PC-9 (cell line): ENCODE data around the gene UBE2QL1. TPM values are rescaled to one million over a fixed set of nuclear protein-coding genes. Genes with fewer than 3 reads are reported as not detected.

Experiments
- BruUV-seq: library from RNA; stranded (reverse); fragments of 400-500 nt; replicated peaks from 2 replicates; lab custom pipeline; 2021; lab: Mats Ljungman, UMichigan
- CTCF ChIA-PET: fragments of 300-600 bp; sonication (Branson Sonifier 250); formaldehyde crosslinking; loops from one replicate; lab custom pipeline; 2022; ENCODE audit warnings: antibody characterized with exemption; lab: Charles Lee
- POLR2A ChIA-PET: fragments of 300-600 bp; sonication (Branson Sonifier 250); formaldehyde crosslinking; loops from one replicate; lab custom pipeline; 2022; ENCODE audit warnings: antibody characterized with exemption; ENCODE audit not compliant: unreplicated experiment; lab: Charles Lee
- DNase-seq, 2 experiments: peaks; one replicate each; pipeline versions ENCODE4 v3.0.0 to v3.0.0-alpha.2; 2015 to 2022; ENCODE audit warnings: mixed read lengths in 1 of 2
- H2AFZ ChIP-seq: fragments of 200-600 bp; sonication (generic); 2 replicates; pipeline ENCODE4 v1.8.1; 2017; ENCODE audit warnings: antibody characterized with exemption
- H3F3A ChIP-seq: fragments of 200-600 bp; sonication (generic); 2 replicates; pipeline ENCODE4 v1.8.1; 2017; ENCODE audit warnings: antibody characterized with exemption, mild to moderate bottlenecking, low read depth; ENCODE audit not compliant: insufficient read depth
- H3K27ac ChIP-seq: fragments of 200-600 bp; sonication (generic); 2 replicates; pipeline ENCODE4 v1.6.1; 2016; ENCODE audit warnings: mixed run types
- H3K27me3 ChIP-seq: fragments of 200-600 bp; sonication (generic); 2 replicates; pipeline ENCODE4 v1.6.1; 2016; ENCODE audit warnings: low read depth, mixed run types; ENCODE audit not compliant: insufficient read depth
- H3K36me3 ChIP-seq: fragments of 200-600 bp; sonication (generic); 2 replicates; pipeline ENCODE4 v1.6.1; 2016; ENCODE audit warnings: low read depth, mixed run types
- H3K4me1 ChIP-seq: fragments of 200-600 bp; sonication (generic); replicated peaks from 2 replicates; pipeline ENCODE4 v1.6.1; 2016; ENCODE audit warnings: mixed run types; ENCODE audit not compliant: insufficient read depth
- H3K4me2 ChIP-seq: fragments of 200-600 bp; sonication (generic); 2 replicates; pipeline ENCODE4 v1.6.1; 2017; ENCODE audit warnings: mixed run types
- H3K4me3 ChIP-seq: fragments of 200-600 bp; sonication (generic); 2 replicates; pipeline ENCODE4 v1.6.1; 2016; ENCODE audit warnings: mixed run types
- H3K79me2 ChIP-seq: fragments of 200-600 bp; sonication (generic); 2 replicates; pipeline ENCODE4 v1.6.1; 2017; ENCODE audit warnings: low read depth, mixed run types
- H3K9me2 ChIP-seq: fragments of 200-600 bp; sonication (generic); 2 replicates; pipeline ENCODE4 v1.8.1; 2017; ENCODE audit warnings: mild to moderate bottlenecking; ENCODE audit not compliant: insufficient read depth
- H3K9me3 ChIP-seq: fragments of 200-600 bp; sonication (generic); 2 replicates; pipeline ENCODE4 v1.8.1; 2016; ENCODE audit warnings: low read depth; ENCODE audit not compliant: insufficient read depth
- H4K20me1 ChIP-seq: fragments of 200-600 bp; sonication (generic); 2 replicates; pipeline ENCODE4 v1.8.1; 2017; ENCODE audit not compliant: insufficient read depth
- EZH2 ChIP-seq: fragments of 200-600 bp; sonication (generic); IDR thresholded peaks from 2 replicates; pipeline ENCODE4 v1.8.0; 2017; ENCODE audit warnings: antibody characterized with exemption, low read depth
- intact Hi-C: fragments of 100-400 bp; cut with micrococcal nuclease; formaldehyde crosslinking; loops from one replicate; pipeline ENCODE4 v1.10.0; 2022; ENCODE audit not compliant: unreplicated experiment
- total RNA-seq: library from RNA; stranded (reverse); gene quantifications from 2 replicates; pipeline ENCODE4 v1.2.3, GENCODE V29; 2021
- TF ChIP-seq, protein P1 (sequence below): fragments of 200-600 bp; sonication (generic); conservative IDR thresholded peaks from 2 replicates; pipeline ENCODE4 v1.6.1; 2017; ENCODE audit warnings: mixed run types, antibody characterized with exemption, mild to moderate bottlenecking, moderate library complexity

Gene UBE2QL1
- total RNA-seq, 1 experiment from 2014 or later, result not detected

DNA sequence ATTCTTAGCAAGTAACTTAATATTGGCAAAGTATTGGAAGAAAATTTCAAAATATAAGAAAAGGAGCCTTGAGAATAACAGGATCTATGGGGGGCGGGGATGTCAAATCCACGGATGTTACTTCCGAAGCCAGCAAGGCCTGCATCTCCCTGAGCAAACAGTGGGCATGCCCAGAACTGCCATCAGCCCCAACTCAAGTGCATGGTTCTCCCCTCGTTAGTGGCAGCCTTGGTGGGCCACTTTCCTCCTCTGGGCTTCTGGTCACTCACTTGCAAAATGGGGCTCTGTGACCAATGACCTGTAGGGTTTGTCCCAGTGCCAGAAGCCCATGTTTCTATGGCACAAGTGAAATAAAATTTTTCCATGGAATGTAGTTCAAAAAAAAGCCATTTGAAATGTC lies 43.1 kb upstream of the UBE2QL1 start:
- intact Hi-C loops, result no loop called here
- Histone ChIP-seq H3K27ac (no peak overlapping the region), H3K4me2 (no peak overlapping the region), H3K9me3 (no peaks in the 10 kb centered on the region), H3K27me3 (peaks cover 44% of the 10 kb centered on the region), H3K4me1 (peaks cover 23% of the 10 kb centered on the region), H3K79me2 (no peaks in the 10 kb centered on the region), H3K9me2 (no peaks in the 10 kb centered on the region), H3F3A (no peaks in the 10 kb centered on the region), H3K36me3 (no peaks in the 10 kb centered on the region), H3K4me3 (no peak overlapping the region), H2AFZ (no peak overlapping the region), H4K20me1 (no peaks in the 10 kb centered on the region)
- ChIA-PET CTCF (no interaction called here), POLR2A (no interaction called here)
- no peak for DNase-seq
- TF ChIP-seq, protein P1, sequence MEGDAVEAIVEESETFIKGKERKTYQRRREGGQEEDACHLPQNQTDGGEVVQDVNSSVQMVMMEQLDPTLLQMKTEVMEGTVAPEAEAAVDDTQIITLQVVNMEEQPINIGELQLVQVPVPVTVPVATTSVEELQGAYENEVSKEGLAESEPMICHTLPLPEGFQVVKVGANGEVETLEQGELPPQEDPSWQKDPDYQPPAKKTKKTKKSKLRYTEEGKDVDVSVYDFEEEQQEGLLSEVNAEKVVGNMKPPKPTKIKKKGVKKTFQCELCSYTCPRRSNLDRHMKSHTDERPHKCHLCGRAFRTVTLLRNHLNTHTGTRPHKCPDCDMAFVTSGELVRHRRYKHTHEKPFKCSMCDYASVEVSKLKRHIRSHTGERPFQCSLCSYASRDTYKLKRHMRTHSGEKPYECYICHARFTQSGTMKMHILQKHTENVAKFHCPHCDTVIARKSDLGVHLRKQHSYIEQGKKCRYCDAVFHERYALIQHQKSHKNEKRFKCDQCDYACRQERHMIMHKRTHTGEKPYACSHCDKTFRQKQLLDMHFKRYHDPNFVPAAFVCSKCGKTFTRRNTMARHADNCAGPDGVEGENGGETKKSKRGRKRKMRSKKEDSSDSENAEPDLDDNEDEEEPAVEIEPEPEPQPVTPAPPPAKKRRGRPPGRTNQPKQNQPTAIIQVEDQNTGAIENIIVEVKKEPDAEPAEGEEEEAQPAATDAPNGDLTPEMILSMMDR, result no peak
- TF ChIP-seq EZH2, result no peak
- no TSS peak for BruUV-seq

DNA sequence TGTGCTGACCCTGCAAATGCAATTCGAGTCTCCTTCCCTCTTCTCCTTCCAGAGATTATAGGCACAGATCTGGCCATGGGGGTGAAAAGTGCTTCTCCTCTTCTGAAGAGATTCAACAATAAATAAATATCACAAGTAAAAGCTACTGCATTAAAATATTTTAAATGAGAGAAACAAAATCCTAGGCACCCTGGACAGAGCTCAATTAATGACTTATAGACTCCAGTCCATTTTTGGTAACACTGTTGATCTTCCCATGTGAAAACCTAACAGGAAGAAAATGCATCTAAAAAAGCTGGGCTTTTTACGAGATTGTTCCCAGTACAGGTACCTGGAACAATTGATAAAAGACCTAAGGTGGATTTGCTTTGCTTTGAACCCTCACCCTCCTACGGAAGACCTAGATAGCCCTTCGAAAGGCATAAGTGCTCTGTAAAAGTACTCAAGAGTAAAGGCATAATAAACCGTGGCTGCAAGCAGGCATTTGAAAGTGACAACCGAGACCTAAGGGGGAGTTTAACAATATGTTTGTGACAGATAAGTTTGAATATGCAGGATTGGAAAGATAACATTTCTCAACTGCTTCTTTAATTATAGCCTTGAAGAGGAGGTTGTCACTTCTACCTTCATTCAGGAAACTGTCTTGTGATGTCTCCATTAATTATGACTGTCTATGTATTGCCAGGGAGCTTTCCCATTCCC lies 41.0 kb upstream of the UBE2QL1 start:
- H3K27me3 ChIP-seq, result peaks cover 34% of the 10 kb centered on the region
- H3K4me2 ChIP-seq, result peak overlapping the region; percentile 40
- H3K9me3 ChIP-seq, result no peaks in the 10 kb centered on the region
- intact Hi-C loops, result no loop called here
- no peak for TF ChIP-seq EZH2
- TF ChIP-seq, protein P1, result no peak
- H3F3A ChIP-seq, result no peaks in the 10 kb centered on the region
- H3K9me2 ChIP-seq, result no peaks in the 10 kb centered on the region
- no TSS peak for BruUV-seq
- no peak overlapping the region for H3K4me3 ChIP-seq
- H3K27ac ChIP-seq, result peak overlapping the region; percentile 27; the same call in 1 of the 2 replicates
- no peaks in the 10 kb centered on the region for H4K20me1 ChIP-seq
- no peaks in the 10 kb centered on the region for H3K36me3 ChIP-seq
- no peak for DNase-seq
- H3K4me1 ChIP-seq, result peaks cover 23% of the 10 kb centered on the region
- ChIA-PET CTCF (no interaction called here), POLR2A (no interaction called here)
- no peak overlapping the region for H2AFZ ChIP-seq
- H3K79me2 ChIP-seq, result no peaks in the 10 kb centered on the region

DNA sequence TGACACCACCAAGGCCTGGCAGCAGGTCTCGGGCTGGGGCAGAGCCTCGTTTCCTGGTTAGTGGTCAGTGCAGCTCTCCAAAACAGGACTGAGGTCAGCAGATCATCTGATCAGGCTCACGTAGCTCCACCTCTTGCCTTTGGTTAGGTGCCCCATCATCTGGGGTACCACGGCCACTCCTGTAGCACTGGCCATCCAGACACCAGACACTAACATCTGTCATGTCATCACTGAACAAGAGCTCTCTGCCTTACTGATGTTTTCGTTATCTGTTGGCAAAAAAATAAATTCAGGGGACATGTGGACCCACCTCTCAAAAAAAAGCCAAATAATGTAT lies 40.4 kb upstream of the UBE2QL1 start:
- Histone ChIP-seq H3K27me3 (peaks cover 35% of the 10 kb centered on the region), H3K36me3 (no peaks in the 10 kb centered on the region), H3K27ac (peak overlapping the region; percentile 27; the same call in 1 of the 2 replicates), H3K9me3 (no peaks in the 10 kb centered on the region), H4K20me1 (no peaks in the 10 kb centered on the region), H3K9me2 (no peaks in the 10 kb centered on the region), H2AFZ (peak overlapping the region; percentile 15; the same call in 1 of the 2 replicates), H3K4me2 (peak overlapping the region; percentile 40), H3K4me1 (peaks cover 23% of the 10 kb centered on the region), H3K4me3 (no peak overlapping the region), H3K79me2 (no peaks in the 10 kb centered on the region), H3F3A (no peaks in the 10 kb centered on the region)
- POLR2A ChIA-PET, result no interaction called here
- intact Hi-C loops, result no loop called here
- CTCF ChIA-PET, result no interaction called here
- DNase-seq, result no peak
- BruUV-seq, result no TSS peak
- TF ChIP-seq EZH2, result no peak
- TF ChIP-seq, protein P1, result no peak
